Gastrocnemius medialis (tissue), 4 donors: Measurements from ENCODE around the gene RHOV. TPM values are rescaled to one million over a fixed set of nuclear protein-coding genes. Genes with fewer than 3 reads are reported as not detected.

Source experiments
- ATAC-seq, 2 donors: fragments of 150-250 bp; one replicate each; pipeline ENCODE4 v1.9.1; 2016
- DNase-seq, 2 donors: peaks; one replicate each; pipeline ENCODE4 v3.0.0-alpha.2; 2019
- H3K27ac ChIP-seq, 4 donors: fragments of 200-600 bp; sonication (generic); 1 replicate in 1 of 4; 2 replicates in 3 of 4; pipeline ENCODE4 v1.5.1; 2016 to 2018; ENCODE audit warnings: mild to moderate bottlenecking in 2 of 4, moderate library complexity in 1 of 4
- H3K27me3 ChIP-seq, 3 donors: fragments of 200-600 bp; sonication (generic) in 2 of 3; 1 replicate in 1 of 3; 2 replicates in 2 of 3; pipeline versions ENCODE4 v1.5.1 to v1.6.0; 2016 to 2019; ENCODE audit warnings: mild to moderate bottlenecking in 1 of 3, moderate library complexity in 1 of 3
- H3K36me3 ChIP-seq, 2 donors: fragments of 200-600 bp; sonication (generic) in 1 of 2; one replicate each; pipeline ENCODE4 v1.5.1; 2017 to 2018
- H3K4me1 ChIP-seq, 2 donors: fragments of 200-600 bp; sonication (generic) in 1 of 2; one replicate each; pipeline ENCODE4 v1.5.1; 2016 to 2017; ENCODE audit warnings: mild to moderate bottlenecking in 2 of 2
- H3K4me3 ChIP-seq, 4 donors: fragments of 200-600 bp; sonication (generic) in 3 of 4; 1 replicate in 1 of 4; 2 replicates in 3 of 4; pipeline ENCODE4 v1.5.1; 2016 to 2019; ENCODE audit warnings: mild to moderate bottlenecking in 2 of 4
- H3K9me3 ChIP-seq, 3 donors: fragments of 200-600 bp; sonication (generic) in 2 of 3; 1 replicate in 1 of 3; 2 replicates in 2 of 3; pipeline ENCODE4 v1.5.1; 2016 to 2019
- CTCF ChIP-seq, 5 experiments: fragments of 450-650 bp in 3 of 5; fragments of 200-600 bp in 2 of 5; sonication (generic) in 2 of 5; IDR thresholded peaks in 4 of 5; conservative IDR thresholded peaks in 1 of 5; 1 replicate in 4 of 5; 2 replicates in 1 of 5; pipeline ENCODE4 v1.5.1; 2016 to 2019; ENCODE audit warnings: antibody characterized with exemption in 5 of 5, mild to moderate bottlenecking in 3 of 5, moderate library complexity in 3 of 5
- POLR2A ChIP-seq, 2 donors: fragments of 450-650 bp; IDR thresholded peaks; one replicate each; pipeline ENCODE4 v1.6.1; 2017; ENCODE audit warnings: antibody characterized with exemption in 2 of 2, mild to moderate bottlenecking in 2 of 2, moderate library complexity in 2 of 2
- in situ Hi-C, 4 donors: fragments of 200-750 bp; cut with MboI; loops; one replicate each; pipeline versions ENCODE4 v1.15.0 to v1.8.0; 2017; ENCODE audit warnings: low sequenced_read_pairs in 4 of 4
- intact Hi-C: fragments of 100-400 bp; cut with DNase I; formaldehyde crosslinking; loops from one replicate; pipeline ENCODE4 v1.15.1; 2023; ENCODE audit warnings: low total_unique reads
- total RNA-seq, 4 donors: library from RNA; depleted of rRNA; stranded (reverse); fragments of >200 nt; gene quantifications; one replicate each; pipeline versions ENCODE4 v1.1.0 to v1.2.3, GENCODE V29; 2016

The RHOV gene
- total RNA-seq, 4 donors from 2014 or later, result not detected

- no peak for TF ChIP-seq CTCF (IDR thresholded peaks at IDR 0.05 in 4 of 5, conservative IDR thresholded peaks at IDR 0.05 in 1 of 5)
- TF ChIP-seq POLR2A (IDR thresholded peaks at IDR 0.05), result no peak
Observed at GRCh38 chr15:40829115-40829514, 44.9 kb downstream of the RHOV start.

GRCh38 chr15:40828447-40829036 is 45.5 kb downstream of the RHOV start, which contains the start of gene PPP1R14D:
TSS of gene PPP1R14D (minus strand) at chr15:40828708. CDS start at chr15:40828641, 67 bp downstream.
- TF ChIP-seq POLR2A (IDR thresholded peaks at IDR 0.05), result no peak
- TF ChIP-seq CTCF (IDR thresholded peaks at IDR 0.05 in 4 of 5, conservative IDR thresholded peaks at IDR 0.05 in 1 of 5), result no peak
- ATAC-seq (no peak), DNase-seq (no peak)
- in situ Hi-C loops (no loop called here), intact Hi-C loops (no loop called here)
- no peaks in the 10 kb centered on the region for H3K27me3 ChIP-seq
- H3K9me3 ChIP-seq, result no peaks in the 10 kb centered on the region
- no peaks in the 10 kb centered on the region for H3K36me3 ChIP-seq
- no peak within 1 kb of the TSS for H3K27ac ChIP-seq
- no peak within 1 kb of the TSS for H3K4me3 ChIP-seq
- H3K4me1 ChIP-seq, result no peaks in the 10 kb centered on the region

More at GRCh38 chr15:40829115-40829514, 44.9 kb downstream of the RHOV start:
- intact Hi-C loops, result no loop called here
- no peaks in the 10 kb centered on the region for H3K4me1 ChIP-seq
- H3K27me3 ChIP-seq, result no peaks in the 10 kb centered on the region
- H3K9me3 ChIP-seq, result no peaks in the 10 kb centered on the region
- DNase-seq, result no peak
- H3K4me3 ChIP-seq, result no peak overlapping the region
- in situ Hi-C loops, result no loop called here
- no peak overlapping the region for H3K27ac ChIP-seq
- no peak for ATAC-seq
- no peaks in the 10 kb centered on the region for H3K36me3 ChIP-seq

- ATAC-seq, result no peak
- Histone ChIP-seq H3K27me3 (no peaks in the 10 kb centered on the region), H3K27ac (no peak overlapping the region), H3K36me3 (no peaks in the 10 kb centered on the region), H3K4me3 (no peak overlapping the region), H3K9me3 (no peaks in the 10 kb centered on the region), H3K4me1 (no peaks in the 10 kb centered on the region)
- in situ Hi-C loops (no loop called here), intact Hi-C loops (no loop called here)
- DNase-seq, result no peak
- no peak for TF ChIP-seq CTCF (IDR thresholded peaks at IDR 0.05 in 4 of 5, conservative IDR thresholded peaks at IDR 0.05 in 1 of 5)
- no peak for TF ChIP-seq POLR2A (IDR thresholded peaks at IDR 0.05)
Observed at GRCh38 chr15:40826423-40827075, 47.5 kb downstream of the RHOV start.

- in situ Hi-C loops (no loop called here), intact Hi-C loops (no loop called here)
- Histone ChIP-seq H3K27ac (no peak overlapping the region), H3K4me1 (no peaks in the 10 kb centered on the region), H3K36me3 (no peaks in the 10 kb centered on the region), H3K27me3 (no peaks in the 10 kb centered on the region), H3K4me3 (no peak overlapping the region), H3K9me3 (no peaks in the 10 kb centered on the region)
- ATAC-seq (no peak), DNase-seq (no peak)
- no peak for TF ChIP-seq CTCF (IDR thresholded peaks at IDR 0.05 in 4 of 5, conservative IDR thresholded peaks at IDR 0.05 in 1 of 5)
- no peak for TF ChIP-seq POLR2A (IDR thresholded peaks at IDR 0.05)
Observed at GRCh38 chr15:40825661-40826422, 48.2 kb downstream of the RHOV start.
